ENCODE results near the gene TMX1.

- TF ChIP-seq, protein P1, sequence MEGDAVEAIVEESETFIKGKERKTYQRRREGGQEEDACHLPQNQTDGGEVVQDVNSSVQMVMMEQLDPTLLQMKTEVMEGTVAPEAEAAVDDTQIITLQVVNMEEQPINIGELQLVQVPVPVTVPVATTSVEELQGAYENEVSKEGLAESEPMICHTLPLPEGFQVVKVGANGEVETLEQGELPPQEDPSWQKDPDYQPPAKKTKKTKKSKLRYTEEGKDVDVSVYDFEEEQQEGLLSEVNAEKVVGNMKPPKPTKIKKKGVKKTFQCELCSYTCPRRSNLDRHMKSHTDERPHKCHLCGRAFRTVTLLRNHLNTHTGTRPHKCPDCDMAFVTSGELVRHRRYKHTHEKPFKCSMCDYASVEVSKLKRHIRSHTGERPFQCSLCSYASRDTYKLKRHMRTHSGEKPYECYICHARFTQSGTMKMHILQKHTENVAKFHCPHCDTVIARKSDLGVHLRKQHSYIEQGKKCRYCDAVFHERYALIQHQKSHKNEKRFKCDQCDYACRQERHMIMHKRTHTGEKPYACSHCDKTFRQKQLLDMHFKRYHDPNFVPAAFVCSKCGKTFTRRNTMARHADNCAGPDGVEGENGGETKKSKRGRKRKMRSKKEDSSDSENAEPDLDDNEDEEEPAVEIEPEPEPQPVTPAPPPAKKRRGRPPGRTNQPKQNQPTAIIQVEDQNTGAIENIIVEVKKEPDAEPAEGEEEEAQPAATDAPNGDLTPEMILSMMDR (conservative IDR thresholded peaks at IDR 0.05), result no peak
- no peak for TF ChIP-seq EZH2 (IDR thresholded peaks at IDR 0.05; ENCODE audit: low read depth)
Measured at GRCh38 chr14:51246032-51246431, 6.0 kb downstream of the TMX1 start.

All from PC-9 (cell line).